Measurements from ENCODE around the gene RBBP8NL.

Gene RBBP8NL

DNA sequence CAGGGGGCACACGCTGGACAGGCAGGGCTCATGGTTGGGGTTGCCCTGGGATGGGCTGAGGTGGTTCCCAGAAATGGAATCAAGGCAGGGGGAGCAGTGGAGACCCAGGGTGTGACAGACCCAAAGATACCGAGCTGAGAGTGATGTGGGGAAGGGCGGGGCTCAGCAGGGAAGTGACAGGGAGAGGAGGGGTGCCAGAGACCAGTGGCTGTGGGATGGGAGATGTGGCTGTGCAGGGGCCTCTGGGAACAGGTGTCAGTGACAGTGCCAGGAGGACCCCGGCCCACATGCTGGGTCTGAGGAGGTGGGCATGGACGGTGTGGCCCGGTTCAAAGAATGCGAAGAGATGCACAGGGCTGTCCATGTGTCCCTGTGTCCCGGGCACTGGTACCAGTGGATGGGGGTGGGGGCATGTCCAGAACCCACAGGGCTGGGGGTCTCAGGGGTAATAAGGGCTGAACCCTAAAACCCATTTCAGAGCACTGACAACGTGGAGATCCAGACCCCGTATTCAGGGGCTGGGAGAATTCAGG is 21.3 kb downstream of the RBBP8NL start:
- DNase-seq, result no peak

DNA sequence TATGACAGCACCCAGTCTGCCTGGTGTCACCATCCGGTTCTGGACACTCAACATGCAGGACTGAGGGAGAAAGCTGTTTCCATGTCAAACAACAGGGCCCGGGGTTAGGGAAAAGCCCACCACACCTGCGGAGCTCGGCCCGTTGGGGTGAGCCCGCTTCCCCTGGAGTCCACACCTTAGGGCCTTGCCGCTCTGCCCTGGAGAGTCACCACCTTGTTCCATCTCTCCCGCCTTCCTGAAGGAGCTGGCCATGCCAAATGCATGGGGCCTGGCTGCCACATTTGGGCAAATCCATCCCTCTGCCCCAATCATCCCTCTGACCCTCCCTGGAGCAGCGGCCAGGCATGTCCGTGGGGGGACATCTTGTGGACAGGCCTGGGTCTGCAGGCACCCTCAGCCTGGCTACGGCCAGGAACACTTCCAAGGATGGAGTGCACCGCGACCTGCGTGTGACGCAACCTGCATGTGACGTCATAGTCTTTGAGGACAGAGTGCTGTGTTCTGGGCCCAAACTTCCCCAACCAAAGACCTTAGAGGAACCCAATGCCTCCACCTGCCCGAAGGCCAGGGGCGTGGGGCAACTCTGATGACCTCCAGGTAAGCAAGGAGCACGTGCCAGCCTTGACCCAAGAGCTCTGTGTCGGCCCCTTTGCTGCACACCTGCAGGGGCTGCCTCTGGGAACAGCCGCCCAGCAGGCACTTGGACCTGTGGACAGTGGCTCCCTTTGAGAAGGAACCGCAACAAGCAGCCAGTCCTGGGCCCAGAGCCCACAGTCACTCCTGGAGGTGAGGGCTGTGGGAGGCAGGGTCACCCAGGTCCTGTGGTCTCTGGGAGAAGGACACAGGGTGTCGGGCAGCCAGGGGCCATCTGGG is 22.0 kb downstream of the RBBP8NL start:
- no peak for DNase-seq

DNA sequence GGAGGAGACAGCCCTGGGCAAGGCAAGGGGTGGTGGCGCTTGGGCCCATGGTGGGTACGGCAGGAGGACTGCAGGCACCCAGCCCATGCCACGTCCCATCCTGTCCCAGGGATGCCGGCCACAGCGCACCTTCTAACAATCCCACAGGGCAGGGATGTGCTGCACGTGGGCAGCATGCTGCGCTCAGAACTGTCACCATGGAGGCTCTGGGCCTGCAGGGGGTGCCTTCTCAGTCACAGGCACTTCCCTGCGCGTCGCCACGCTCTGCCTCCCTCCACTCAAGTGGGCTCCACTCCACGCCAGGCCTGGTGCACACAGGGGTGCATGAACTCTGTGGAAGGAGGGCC is 22.6 kb downstream of the RBBP8NL start:
- DNase-seq, result no peak

DNA sequence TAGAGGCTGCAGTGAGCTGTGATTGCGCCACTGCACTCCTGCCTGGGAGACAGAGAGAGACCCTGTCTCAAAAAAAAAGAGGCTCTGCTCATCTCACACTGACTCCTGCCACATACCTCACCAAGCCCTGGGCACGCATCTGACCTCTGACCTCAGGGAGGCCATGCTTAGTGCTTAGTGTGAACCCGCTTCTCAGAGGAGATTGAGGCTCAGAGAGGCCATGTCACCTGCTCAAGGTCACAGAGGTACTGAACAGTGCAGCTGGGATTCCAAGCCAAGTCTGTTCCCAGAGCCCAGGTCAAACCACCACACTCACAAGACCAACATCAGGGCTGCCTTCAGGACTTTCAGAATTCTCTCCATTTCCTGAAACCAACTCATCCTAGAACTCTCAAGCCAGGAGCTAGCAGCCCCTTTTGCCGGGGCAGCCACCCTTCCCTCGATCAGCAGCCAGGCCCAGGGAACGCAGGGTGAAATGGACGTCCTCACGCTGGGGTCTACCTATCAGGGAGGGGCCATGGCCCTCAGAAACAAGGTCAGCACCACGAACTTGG is 23.1 kb downstream of the RBBP8NL start:
- DNase-seq, result no peak

DNA sequence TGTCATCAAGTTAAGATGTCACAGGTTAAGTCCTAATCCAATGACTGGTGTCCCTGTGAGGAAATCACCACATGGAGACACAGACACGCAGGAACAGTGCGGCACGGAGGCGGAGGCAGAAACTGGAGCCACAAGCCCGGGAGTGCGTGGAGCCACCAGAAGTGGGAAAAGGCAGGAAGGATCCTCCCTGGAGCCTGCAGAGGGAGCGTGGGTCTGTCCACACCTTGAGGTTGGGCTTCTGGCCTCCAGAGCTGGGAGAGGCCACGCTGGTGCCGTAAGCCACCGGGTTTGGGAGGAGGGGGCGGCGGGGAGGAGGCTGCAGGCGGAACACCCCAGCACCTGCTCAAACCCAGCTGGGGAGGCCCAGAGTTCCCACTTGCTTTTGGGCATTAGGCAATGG is 24.0 kb downstream of the RBBP8NL start:
- no peak for DNase-seq

DNA sequence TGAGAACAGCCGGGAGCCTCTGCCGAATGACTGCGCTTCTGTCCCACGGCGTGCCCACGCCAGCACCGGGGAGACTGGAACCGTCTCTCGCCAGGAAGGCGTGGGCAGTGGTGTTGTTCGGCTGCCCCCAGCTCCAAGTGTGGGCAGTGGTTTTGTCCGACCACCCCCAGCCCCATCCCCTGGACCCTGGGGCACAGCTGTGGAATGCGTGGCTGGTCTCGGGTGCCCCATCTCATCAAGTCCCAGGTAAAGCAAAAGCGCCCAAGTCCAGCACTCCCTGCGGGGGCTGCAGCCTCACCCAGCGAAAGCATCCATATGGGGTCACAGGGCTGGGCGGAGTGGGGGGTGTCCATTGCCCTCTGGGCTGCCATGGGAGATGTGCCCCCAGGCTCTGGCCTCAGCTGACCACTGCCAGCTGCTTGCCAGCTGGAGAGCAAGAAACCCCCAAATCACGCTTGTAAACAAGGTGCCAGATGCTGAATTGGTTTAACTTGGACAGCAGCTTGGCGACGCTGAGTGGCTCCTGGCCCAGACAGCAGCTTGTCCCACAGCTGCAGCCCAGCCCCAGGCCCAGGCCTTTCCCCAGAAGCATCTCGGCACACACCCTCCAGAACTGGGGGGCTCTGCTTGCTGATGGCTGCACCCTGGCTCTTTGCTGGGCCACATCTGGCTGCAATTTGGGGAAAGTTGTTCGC is 24.7 kb downstream of the RBBP8NL start:
- no peak for DNase-seq

DNA sequence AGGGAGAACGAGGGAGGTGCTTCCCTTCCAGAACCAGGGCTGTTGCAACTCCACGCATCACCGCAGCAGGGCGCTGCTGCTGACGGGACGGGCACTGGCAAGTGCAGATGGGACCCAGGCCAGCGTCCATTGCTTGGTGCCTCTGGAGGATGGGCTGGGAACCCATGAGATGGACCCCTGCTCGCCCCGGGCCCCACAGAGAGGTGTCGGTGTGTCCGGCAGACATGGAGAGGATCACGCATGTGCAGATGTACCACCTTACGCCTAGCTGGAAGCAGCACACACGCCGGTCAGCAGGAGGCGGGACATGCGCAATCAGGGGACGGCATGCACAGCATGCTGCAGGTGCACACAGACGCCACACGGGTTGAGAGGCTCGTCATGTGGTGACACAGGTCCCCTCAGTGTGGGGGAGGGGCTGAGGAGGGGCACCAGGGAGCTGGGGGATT is 26.0 kb downstream of the RBBP8NL start:
- no peak for DNase-seq

DNA sequence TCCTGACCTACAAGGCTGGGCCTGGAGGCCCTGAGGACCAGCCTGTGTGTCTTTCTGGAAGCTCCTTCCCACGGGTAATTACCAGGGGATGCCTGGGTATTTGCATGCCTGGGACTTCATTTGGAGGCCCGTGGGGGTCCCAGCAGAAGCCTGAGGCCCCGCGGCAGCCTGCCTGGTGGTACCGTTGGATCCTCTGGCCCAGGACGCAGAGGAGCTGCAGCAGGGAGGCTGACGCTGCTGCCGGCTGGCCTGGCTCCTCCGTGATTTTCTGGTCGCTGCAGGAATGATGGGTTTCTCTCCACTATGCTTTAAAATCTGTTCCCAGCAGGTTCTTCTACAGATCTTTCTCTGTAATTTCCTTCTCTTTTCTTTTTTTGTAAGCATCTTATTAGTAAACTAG is 26.8 kb downstream of the RBBP8NL start:
- no peak for DNase-seq

DNA sequence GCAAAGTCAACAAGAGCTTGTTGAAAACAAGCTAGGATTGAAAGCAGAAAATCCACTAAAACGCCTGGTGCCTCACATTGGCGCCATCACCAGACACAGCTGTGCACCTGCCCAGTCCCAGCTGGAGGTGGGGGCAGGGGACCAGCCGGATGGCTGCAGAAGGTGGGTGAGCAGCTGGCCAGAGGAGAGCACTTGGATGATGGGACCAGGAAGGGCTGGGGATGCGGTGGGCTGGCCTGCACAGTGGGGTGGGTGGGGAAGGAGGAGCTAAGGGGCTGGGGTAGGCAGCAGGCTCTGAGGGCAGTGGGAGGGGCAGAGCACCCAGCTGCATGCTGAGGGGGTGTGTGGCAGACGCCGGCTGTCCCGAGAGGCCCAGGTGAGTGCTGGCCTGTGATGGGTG is 27.3 kb downstream of the RBBP8NL start:
- no peak for DNase-seq

DNA sequence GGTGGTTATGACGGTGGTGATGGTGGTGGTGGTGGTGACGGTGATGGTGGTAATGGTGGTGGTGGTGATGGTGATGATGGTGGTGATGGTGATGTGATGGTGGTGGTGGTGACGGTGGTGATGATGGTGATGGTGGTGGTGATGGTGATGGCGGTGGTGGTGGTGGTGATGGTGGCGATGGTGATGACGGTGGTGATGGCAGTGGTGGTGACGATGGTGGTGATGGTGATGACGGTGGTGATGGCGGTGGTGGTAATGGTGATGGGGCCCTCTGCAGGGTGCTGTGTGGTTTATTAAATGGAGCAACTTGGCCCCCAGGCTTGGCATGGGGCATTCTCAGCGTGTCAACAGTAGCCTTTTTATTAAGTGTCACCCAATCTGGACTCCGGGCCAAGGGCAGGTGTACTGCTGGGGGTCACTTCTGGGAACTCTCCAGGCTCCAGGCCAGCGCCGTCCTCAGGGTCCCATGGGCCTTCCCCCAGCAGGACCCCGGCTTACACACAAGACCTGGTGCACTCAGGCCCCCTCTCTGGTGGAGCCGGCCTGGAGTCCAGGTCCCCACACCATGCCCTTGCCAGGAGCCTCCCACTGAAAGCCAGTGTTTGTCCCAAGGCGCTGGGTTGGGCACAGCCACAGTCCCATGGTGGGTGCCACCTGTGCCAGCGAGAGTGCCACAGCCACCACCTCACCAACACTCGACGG is 29.1 kb downstream of the RBBP8NL start:
- DNase-seq, result no peak

DNA sequence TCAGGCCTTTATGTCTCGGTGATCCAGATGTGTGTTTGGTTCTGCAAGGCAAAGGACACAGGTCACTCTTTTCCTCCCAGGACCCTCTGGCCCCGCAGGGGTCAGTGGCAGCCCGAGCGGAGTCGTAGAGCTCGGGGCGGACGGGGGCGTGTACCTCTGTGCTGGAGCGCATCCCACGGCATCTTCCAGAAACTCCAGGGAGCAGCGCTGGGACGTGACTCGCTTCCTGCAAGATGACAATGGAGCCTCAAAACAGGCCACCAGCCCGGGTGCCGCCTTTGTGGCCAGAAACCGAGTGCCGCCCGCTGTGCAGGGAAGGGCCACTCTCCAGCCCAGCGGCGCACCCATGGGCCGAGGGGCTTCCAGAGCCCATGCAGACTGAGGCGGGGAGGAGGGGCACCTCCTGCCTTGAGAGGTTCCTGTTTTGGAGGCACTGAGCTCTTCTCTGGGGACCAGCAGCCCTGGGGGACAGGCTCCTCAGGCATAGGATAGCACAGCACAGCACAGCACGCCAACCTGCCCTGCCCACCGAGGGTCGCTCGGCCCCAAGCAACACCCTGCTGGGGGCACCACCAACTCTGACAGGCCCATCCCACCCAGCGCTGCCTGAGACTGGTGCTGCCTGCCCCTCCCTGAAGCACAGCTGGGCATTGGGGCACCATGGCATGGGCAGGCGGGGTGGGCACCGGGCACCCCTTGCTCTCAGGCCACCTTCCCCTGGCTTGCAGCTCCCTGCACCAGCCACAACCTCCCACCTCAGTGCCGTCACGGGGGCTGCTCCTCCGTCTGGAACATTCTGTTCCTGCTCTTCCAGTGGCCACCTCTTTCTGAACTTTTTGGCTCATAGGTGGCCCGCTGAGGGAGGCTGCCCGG is 30.7 kb downstream of the RBBP8NL start:
- no peak for DNase-seq

DNA sequence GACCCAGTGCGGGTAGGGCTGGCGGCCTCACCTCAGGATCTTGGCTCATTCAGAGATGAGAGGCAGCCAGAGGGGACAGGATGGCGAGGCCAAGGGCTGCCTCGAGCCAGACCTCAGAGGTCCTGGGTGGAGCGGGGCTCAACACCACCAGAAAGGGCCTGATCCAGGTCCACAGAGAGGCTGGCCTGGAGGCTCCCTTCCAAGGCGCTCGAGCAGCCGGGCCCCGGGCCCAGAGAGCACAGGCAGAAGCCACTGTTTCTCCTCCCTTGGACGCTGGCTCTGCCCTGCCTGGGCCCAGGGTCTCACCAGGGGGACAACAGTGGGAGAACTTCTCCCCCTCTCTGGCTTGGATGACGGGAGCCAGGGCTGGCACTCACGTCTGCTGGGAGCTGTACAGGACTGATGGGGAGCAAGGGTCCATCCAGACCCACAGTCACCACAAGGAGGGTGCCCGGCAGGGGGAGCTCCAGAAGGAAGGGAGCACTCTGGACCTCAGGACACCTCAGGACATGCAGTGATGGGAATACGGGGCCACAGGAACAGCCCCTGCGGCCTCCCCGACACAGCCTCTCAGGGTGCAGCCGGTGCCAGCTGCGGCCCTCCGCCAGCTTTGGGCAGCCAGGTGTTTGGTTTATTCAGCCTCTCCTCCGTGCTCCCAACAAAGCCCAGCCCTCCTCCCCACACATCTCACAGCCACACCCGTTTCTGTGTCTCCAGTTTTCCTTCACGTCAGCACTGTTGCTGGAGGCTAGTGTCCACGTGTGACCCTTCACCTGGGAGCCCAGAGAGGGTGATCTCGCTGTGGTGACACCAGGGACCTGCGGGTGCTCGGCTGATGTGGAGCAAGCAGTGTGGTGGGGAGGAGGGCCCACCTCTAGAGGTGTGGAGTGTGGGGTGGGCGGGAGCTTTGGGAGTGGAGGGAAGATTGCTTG is 31.8 kb downstream of the RBBP8NL start:
- DNase-seq, result no peak

DNA sequence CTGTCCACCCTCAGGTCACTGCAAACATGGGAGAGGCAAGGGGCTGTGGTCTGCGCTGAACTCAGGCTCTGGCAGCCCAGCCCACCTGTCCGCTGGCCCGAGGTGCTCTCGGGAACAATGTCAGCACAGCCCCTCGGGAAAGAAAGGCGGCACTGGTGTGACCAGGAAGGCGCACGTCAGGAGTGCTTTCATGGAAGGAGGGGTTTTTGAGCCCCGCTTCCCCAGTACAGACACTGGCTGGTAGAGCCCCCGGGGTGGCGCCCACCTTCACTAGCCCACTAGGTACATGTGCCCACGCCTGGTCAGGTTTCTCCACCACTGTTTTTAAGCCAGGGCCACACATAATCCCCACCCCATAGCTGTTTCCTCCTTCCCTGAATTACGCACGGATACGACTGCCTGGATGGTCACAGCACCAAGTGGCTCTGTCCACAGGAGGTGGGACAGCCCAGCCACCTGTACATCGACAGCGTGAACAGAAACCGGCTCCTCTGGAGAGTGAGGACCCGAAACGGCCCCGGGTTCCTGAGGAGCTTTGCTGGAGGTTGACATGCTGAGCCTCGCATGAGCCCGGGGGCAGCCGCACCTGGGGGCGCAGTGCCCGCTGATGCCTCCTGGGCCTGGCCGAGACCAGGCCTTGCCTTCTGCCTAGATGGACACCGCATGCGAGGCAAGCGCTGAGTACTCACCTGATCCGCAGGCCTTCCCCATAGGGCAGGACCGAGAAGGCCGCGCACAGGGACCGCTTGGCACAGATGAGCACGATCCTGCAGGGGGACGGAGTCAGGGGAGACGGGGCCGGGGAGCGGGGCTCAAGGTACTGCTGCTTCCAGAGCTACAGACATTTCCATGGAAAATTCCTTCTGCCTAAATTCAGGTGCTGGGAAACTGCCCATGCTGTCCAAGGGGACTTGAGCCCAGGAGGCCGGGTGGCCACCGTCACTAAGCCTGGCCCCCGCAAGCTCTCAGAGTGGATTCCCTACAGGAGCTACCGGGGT is 32.8 kb downstream of the RBBP8NL start:
- DNase-seq, result no peak

DNA sequence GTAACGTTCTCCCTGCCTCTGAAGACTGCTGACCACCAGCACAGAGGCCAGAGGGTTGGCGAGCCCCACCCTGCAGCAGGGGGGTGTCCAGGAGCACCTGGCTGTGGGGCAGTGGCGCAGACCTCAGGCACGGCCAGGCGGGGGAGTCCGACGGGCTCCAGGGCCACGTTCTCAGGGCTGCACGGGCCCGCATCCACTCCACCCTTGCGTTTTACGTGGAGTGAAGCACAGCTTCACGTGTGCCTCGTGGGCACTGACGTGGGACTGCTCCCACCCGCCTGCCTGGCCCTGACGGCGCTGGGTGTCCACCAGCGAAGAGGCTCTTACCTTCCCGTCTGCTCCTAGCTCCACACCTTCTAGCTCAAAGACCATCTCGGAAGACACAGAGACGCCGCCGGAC is 33.5 kb downstream of the RBBP8NL start:
- no peak for DNase-seq

DNA sequence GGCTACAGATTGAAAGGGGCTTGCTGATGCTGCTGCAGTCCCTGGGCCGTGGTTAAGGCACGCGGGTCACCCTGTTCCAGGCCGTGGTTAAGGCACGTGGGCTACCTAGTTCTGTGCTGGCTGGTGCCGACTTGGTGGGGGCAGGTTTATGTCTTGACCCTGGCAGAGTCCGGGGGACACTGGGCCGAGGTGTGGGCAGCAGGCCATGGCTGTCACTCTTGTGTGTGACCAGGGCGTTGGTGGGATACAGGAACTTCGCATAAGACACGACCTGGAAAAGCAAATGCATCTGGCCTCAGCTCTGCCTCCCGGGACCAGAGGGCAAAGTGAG is 34.0 kb downstream of the RBBP8NL start:
- no peak for DNase-seq

DNA sequence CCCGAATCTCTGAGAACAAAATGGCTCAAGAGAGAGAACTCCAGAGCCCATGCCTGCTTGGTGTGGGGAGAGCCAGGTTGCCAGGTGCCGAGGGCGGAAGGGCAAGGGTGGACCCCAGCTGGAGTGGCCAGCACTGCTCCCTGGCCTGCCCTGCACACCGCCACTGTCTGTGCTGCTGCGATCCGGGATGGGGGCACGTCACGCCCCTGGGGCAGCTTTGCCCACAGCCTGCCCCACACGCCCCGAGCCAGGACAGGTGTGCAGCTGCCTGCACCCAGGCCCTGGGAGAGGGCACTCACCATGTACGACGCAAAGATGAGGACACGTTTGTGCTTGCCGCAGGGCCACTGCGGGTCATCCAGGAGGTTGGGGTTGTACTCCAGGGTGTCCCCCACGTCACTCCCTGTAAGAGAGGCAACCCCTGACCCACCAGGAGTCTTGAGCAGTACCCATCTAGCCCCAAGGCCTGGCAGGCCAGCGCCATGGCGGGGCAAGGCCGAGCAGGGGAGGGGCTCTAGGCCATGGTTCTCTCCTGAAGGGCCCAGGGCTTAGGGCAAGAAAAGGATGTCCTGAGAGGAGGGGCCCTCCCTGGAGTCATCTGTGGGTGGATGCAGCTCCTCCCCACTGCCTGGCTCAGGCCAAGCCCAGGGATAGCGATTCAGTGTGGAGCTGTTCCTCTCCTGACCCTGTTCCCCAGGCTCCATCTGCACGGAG is 34.6 kb downstream of the RBBP8NL start:
- DNase-seq, result no peak

DNA sequence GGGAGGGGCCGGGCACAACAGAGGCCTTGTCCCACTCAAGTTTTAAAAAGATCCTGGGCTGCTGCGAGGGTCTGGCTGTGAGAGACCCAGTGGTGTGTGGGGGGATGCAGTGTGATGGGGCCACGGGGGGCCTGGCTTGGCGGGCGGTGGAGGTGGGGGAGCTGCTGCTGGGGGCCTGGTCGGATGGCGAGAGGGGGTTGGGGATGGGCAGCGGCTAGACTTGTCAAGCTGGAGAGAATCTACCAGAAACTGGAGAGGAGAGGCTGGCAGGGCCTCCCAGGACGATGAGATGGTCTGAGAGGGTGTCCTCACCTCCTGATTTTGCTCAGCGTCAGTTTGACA is 35.3 kb downstream of the RBBP8NL start:
- no peak for DNase-seq

DNA sequence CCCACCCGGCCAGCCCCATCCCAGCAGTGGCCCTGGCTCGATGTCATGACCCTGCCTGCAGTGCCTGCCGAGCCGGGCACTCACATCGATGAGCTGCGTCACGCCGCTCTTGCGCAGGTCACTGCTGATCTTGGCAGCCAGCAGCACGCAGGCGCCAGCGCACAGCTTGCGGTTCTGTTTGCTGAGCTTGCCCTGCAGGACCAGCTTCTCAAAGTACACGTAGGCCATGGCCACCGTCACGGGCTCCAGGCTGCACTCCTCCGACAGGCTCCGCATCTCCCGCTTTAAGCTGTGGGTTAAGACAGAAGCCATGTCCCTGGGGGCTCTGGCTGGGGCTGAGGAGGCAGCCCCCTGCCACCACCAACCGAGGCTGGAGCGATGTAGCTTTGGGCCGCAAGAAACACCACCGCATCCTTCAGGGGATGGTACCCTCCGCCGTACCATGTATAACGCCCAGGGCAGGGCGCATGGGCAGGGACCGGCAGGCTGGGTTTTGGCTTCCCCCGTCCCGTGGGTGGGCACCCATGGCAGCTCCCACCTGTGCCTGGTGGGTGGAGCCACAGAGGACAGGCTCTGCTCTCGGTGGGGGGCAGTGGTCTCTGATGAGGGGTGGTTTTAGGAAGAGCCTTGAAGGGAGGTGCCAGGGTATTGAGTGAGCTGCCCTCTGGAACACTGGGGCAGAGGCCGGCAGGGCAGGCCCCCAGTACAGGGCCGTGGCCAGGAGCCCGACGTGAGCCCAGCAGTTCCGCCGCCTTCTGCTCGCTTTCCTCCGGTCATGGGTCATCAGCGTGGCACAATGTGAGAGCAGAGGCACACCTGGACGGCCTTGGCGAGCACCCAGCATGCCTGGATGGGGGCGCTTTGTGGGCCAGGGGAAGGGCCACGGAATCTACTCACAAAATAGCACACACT is 35.9 kb downstream of the RBBP8NL start:
- no peak for DNase-seq

Measured in stimulated activated CD4-positive, alpha-beta T cell treated with anti-CD3 and anti-CD28 coated beads, Interleukin-1b, Interleukin-23, amount 100 ng/mL, for 48 hours (primary cell).